Breast epithelium (tissue), 4 donors: Measurements from ENCODE around the gene DNTTIP2. TPM values are rescaled to one million over a fixed set of nuclear protein-coding genes. Genes with fewer than 3 reads are reported as not detected.
A peak's percentile ranks its signal among the peaks of the same experiment; 100 is the strongest.

Experiments
- DNase-seq, 2 donors: peaks; one replicate each; pipeline ENCODE4 v3.0.0-alpha.2; 2019; ENCODE audit warnings: low spot score in 2 of 2
- H3K27ac ChIP-seq, 2 donors: fragments of 200-600 bp; sonication (generic) in 1 of 2; one replicate each; pipeline ENCODE4 v1.5.1; 2016 to 2019; ENCODE audit warnings: mild to moderate bottlenecking in 1 of 2
- H3K27me3 ChIP-seq, 2 donors: fragments of 200-600 bp; sonication (generic) in 1 of 2; one replicate each; pipeline versions ENCODE4 v1.5.1 to v1.6.0; 2017 to 2019; ENCODE audit warnings: control low read depth in 1 of 2, mild to moderate bottlenecking in 1 of 2
- H3K36me3 ChIP-seq: fragments of 200-600 bp; one replicate; pipeline ENCODE4 v1.5.1; 2019
- H3K4me1 ChIP-seq, 2 donors: fragments of 200-600 bp; sonication (generic); one replicate each; pipeline ENCODE4 v1.5.1; 2016 to 2019; ENCODE audit warnings: control low read depth in 1 of 2
- H3K4me3 ChIP-seq, 3 donors: fragments of 200-600 bp; sonication (generic); 1 replicate in 2 of 3; 2 replicates in 1 of 3; pipeline ENCODE4 v1.5.1; 2016 to 2019; ENCODE audit warnings: mild to moderate bottlenecking in 3 of 3, moderate library complexity in 2 of 3
- H3K9me3 ChIP-seq, 2 donors: fragments of 200-600 bp; sonication (generic) in 1 of 2; one replicate each; pipeline ENCODE4 v1.5.1; 2016 to 2019; ENCODE audit warnings: control low read depth in 1 of 2
- CTCF ChIP-seq, 3 donors: fragments of 450-650 bp; IDR thresholded peaks; one replicate each; pipeline ENCODE4 v1.5.1; 2016 to 2017; ENCODE audit warnings: antibody characterized with exemption in 3 of 3, mild to moderate bottlenecking in 3 of 3, moderate library complexity in 3 of 3
- POLR2A ChIP-seq: fragments of 450-650 bp; IDR thresholded peaks from one replicate; pipeline ENCODE4 v1.6.1; 2016; ENCODE audit warnings: antibody characterized with exemption, mild to moderate bottlenecking, moderate library complexity
- POLR2AphosphoS5 ChIP-seq, 3 donors: sonication (generic); formaldehyde crosslinking; IDR thresholded peaks; one replicate each; pipeline ENCODE4 v1.6.1; 2017; ENCODE audit warnings: antibody characterized with exemption in 3 of 3
- intact Hi-C: fragments of 100-400 bp; cut with DNase I; formaldehyde crosslinking; loops from one replicate; pipeline ENCODE4 v1.15.1; 2023; ENCODE audit warnings: low total_unique reads
- total RNA-seq, 3 donors: library from RNA; depleted of rRNA; stranded (reverse); fragments of >200 nt; gene quantifications; one replicate each; pipeline ENCODE4 v1.1.0, GENCODE V29; 2016

DNTTIP2 gene
- total RNA-seq, 3 donors from 2014 or later: 28.2 to 38.3 (median 30.5) TPM

- DNase-seq: no peak
- H3K36me3 ChIP-seq: no peaks in the 10 kb centered on the region
- H3K27ac ChIP-seq: peak overlapping the region; percentile 87 to 93
- TF ChIP-seq POLR2A (no peak), CTCF (IDR thresholded peaks at IDR 0.05) (no peak), POLR2AphosphoS5 (IDR thresholded peaks at IDR 0.05) (no peak)
- peak overlapping the region in 1 of 3 donors; percentile 88 for H3K4me3 ChIP-seq
- H3K4me1 ChIP-seq: no peaks in the 10 kb centered on the region
- intact Hi-C loops: no loop called here
- H3K9me3 ChIP-seq: peaks cover 5 to 8% of the 10 kb centered on the region in 2 donors
- no peaks in the 10 kb centered on the region for H3K27me3 ChIP-seq
Measured at GRCh38 chr1:93910305-93910704, 31.3 kb upstream of the DNTTIP2 start.

GRCh38 chr1:93909146-93910050, 30.4 kb upstream of the DNTTIP2 start, which contains the start of gene GCLM:
TSS of gene GCLM (minus strand) at chr1:93909430. CDS start at chr1:93909163, 267 bp downstream.
- Histone ChIP-seq H3K4me1 (no peaks in the 10 kb centered on the region), H3K9me3 (peaks cover 5 to 8% of the 10 kb centered on the region in 2 donors), H3K27me3 (no peaks in the 10 kb centered on the region), H3K4me3 (peak within 1 kb of the TSS; percentile 88 to 89 (median 88)), H3K27ac (peak within 1 kb of the TSS; percentile 87 to 93), H3K36me3 (no peaks in the 10 kb centered on the region)
- TF ChIP-seq POLR2A (no peak), CTCF (IDR thresholded peaks at IDR 0.05) (peak; percentile 42 to 85 (median 57)), POLR2AphosphoS5 (IDR thresholded peaks at IDR 0.05) (peak; percentile 31 to 80 (median 57))
- intact Hi-C loops: no loop called here
- DNase-seq: peak; percentile 82 to 87

GRCh38 chr1:93908394-93909145, 29.6 kb upstream of the DNTTIP2 start:
- H3K4me3 ChIP-seq: peak overlapping the region; percentile 88 to 89 (median 88)
- no peaks in the 10 kb centered on the region for H3K27me3 ChIP-seq
- DNase-seq: peak in 1 of 2 donors; percentile 22
- H3K27ac ChIP-seq: peak overlapping the region; percentile 87 to 93
- H3K4me1 ChIP-seq: no peaks in the 10 kb centered on the region
- no peak for TF ChIP-seq CTCF (IDR thresholded peaks at IDR 0.05)
- TF ChIP-seq POLR2AphosphoS5 (IDR thresholded peaks at IDR 0.05): peak in 1 of 3 donors; percentile 20
- TF ChIP-seq POLR2A: no peak
- H3K36me3 ChIP-seq: no peaks in the 10 kb centered on the region
- intact Hi-C loops: no loop called here
- peaks cover 5 to 8% of the 10 kb centered on the region in 2 donors for H3K9me3 ChIP-seq

GRCh38 chr1:93907718-93908117, 28.7 kb upstream of the DNTTIP2 start:
- no peak for DNase-seq
- no peaks in the 10 kb centered on the region for H3K27me3 ChIP-seq
- no peaks in the 10 kb centered on the region for H3K36me3 ChIP-seq
- TF ChIP-seq POLR2AphosphoS5 (IDR thresholded peaks at IDR 0.05): no peak
- no peak for TF ChIP-seq CTCF (IDR thresholded peaks at IDR 0.05)
- no peak for TF ChIP-seq POLR2A
- intact Hi-C loops: no loop called here
- peaks cover 5 to 8% of the 10 kb centered on the region in 2 donors for H3K9me3 ChIP-seq
- H3K4me1 ChIP-seq: no peaks in the 10 kb centered on the region
- peak overlapping the region in 2 of 3 donors; percentile 88 to 89 for H3K4me3 ChIP-seq
- no peak overlapping the region for H3K27ac ChIP-seq
